ENCODE results near the gene SMARCD3. TPM values are rescaled to one million over a fixed set of nuclear protein-coding genes. Genes with fewer than 3 reads are reported as not detected.

Gene SMARCD3
- total RNA-seq, 4 donors from 2014 or later = 4.8 to 19.8 (median 13.5) TPM

DNA sequence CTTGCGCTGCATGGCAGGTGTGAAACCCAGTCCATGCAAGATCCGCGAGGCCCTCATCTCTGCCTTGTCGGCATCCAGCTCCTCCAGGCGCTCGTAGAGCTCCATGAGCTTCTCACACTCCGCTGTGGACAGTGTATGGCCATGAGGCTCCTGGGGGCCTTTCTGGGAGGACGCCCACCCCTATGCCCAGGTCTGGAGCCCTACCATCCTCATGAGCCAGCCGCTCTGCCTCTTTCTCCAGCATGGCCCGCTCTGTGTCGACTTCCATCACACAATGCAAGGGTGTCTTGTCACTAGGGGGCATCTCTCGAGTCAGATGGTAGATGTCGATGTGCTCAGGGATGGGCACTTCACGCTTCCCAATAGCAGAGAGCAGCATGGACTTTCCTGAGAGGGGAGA lies 24.8 kb downstream of the SMARCD3 start:
- DNase-seq (ENCODE audit: low spot score in 2 of 2) = no peak
- H3K4me3 ChIP-seq (ENCODE audit: low read depth, poor library complexity, severe bottlenecking) = no peak overlapping the region
- TF ChIP-seq, protein P1, sequence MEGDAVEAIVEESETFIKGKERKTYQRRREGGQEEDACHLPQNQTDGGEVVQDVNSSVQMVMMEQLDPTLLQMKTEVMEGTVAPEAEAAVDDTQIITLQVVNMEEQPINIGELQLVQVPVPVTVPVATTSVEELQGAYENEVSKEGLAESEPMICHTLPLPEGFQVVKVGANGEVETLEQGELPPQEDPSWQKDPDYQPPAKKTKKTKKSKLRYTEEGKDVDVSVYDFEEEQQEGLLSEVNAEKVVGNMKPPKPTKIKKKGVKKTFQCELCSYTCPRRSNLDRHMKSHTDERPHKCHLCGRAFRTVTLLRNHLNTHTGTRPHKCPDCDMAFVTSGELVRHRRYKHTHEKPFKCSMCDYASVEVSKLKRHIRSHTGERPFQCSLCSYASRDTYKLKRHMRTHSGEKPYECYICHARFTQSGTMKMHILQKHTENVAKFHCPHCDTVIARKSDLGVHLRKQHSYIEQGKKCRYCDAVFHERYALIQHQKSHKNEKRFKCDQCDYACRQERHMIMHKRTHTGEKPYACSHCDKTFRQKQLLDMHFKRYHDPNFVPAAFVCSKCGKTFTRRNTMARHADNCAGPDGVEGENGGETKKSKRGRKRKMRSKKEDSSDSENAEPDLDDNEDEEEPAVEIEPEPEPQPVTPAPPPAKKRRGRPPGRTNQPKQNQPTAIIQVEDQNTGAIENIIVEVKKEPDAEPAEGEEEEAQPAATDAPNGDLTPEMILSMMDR (IDR thresholded peaks at IDR 0.05) = no peak
- no peak for TF ChIP-seq POLR2A (IDR thresholded peaks at IDR 0.05)
- intact Hi-C loops (cut with DNase I; ENCODE audit: low total_unique reads) = no loop called here
- 92 to 94% methylated on average over 14 of the region's 14 CpGs for WGBS, 2 donors

DNA sequence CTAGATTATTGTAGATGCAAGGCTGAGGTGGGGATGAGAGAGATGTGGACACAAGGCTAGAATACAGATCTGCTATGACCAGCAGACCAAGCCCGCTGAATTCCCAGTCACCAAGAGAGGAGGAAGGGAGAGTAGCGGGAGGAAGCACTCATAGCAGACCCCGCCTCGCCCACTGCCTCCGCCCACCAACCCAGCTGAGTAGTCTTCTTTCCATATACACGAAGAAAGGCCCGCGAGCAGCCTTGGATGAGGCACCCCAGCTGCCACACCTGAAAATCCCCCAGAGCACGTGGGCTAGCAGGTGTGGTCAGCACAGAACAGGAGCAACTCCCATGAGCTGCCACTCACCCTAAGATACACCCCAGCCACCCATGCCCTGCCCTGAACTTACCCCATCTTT lies 30.3 kb downstream of the SMARCD3 start:
- DNase-seq (ENCODE audit: low spot score in 2 of 2) = no peak
- WGBS, 2 donors = 75 to 78% methylated on average over 9 of the region's 9 CpGs
- TF ChIP-seq, protein P1 (IDR thresholded peaks at IDR 0.05) = no peak
- TF ChIP-seq POLR2A (IDR thresholded peaks at IDR 0.05) = no peak
- intact Hi-C loops (cut with DNase I; ENCODE audit: low total_unique reads) = no loop called here
- no peak overlapping the region for H3K4me3 ChIP-seq (ENCODE audit: low read depth, poor library complexity, severe bottlenecking)

DNA sequence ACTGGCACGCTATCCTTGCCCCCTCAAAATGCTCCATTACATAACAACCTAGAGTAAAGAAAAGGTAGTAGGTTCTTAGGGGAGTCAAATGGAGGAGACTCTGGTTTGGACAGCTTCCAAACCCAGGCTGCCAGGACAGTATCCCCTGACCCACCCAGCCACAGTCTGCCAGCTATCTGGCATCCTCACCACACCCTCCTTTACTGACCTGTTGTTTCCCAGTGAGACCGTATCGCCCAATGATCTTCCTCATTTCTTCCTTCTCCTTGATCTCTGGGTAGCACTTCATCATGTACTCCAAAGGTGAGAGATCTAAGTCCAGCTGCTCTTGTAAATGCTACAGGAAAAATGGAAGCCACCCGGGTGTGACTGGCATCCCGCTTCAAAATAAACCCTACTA lies 33.1 kb downstream of the SMARCD3 start:
- 92 to 94% methylated on average over 5 of the region's 5 CpGs for WGBS, 2 donors
- no peak overlapping the region for H3K4me3 ChIP-seq (ENCODE audit: low read depth, poor library complexity, severe bottlenecking)
- intact Hi-C loops (cut with DNase I; ENCODE audit: low total_unique reads) = no loop called here
- DNase-seq (ENCODE audit: low spot score in 2 of 2) = no peak
- no peak for TF ChIP-seq POLR2A (IDR thresholded peaks at IDR 0.05)
- TF ChIP-seq, protein P1 (IDR thresholded peaks at IDR 0.05) = no peak

DNA sequence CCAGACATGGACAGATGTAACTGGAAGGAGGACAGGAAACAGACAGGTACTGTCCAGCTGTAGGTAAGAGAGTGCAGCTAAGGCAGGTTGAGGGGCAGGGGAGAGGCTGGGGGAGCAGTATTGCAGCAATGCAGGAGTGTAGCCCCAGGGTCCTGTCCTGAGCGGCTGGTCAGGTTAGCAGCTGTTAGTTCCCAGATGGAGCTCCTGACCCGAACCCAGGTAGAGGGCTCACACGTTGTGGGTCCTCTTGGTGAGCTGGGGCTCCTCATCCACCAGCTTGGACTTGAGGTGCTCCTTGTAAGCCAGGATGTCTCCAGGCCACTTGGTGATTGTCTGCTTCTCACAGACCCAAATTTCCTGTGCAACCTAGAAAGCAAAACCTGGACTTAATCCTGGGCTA lies 34.7 kb downstream of the SMARCD3 start:
- TF ChIP-seq POLR2A (IDR thresholded peaks at IDR 0.05) = no peak
- TF ChIP-seq, protein P1 (IDR thresholded peaks at IDR 0.05) = no peak
- WGBS, 2 donors = 74 to 77% methylated on average over 3 of the region's 3 CpGs
- intact Hi-C loops (cut with DNase I; ENCODE audit: low total_unique reads) = no loop called here
- no peak overlapping the region for H3K4me3 ChIP-seq (ENCODE audit: low read depth, poor library complexity, severe bottlenecking)
- no peak for DNase-seq (ENCODE audit: low spot score in 2 of 2)

DNA sequence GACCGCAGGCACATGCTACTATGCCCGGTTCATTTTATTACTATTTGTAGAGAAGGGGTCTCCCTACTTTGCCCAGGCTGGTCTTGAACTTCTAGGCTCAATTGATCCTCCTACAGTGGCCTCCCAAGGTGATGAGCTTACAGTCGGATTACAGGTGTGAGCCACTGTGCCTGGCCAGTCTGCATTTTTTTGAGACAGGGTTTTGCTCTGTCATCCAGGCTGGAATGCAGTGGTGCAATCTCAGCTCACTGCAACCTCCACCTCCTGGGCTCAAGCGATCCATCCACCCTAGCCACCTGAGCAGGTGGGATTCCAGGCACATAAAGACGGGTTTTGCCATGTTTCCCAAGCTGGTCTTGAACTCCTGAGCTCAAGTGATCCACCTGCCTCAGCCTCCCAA lies 35.9 kb downstream of the SMARCD3 start:
- TF ChIP-seq, protein P1 (IDR thresholded peaks at IDR 0.05) = no peak
- TF ChIP-seq POLR2A (IDR thresholded peaks at IDR 0.05) = no peak
- WGBS, 2 donors = 89 to 90% methylated on average over 5 of the region's 5 CpGs
- no peak overlapping the region for H3K4me3 ChIP-seq (ENCODE audit: low read depth, poor library complexity, severe bottlenecking)
- intact Hi-C loops (cut with DNase I; ENCODE audit: low total_unique reads) = no loop called here
- DNase-seq (ENCODE audit: low spot score in 2 of 2) = no peak

DNA sequence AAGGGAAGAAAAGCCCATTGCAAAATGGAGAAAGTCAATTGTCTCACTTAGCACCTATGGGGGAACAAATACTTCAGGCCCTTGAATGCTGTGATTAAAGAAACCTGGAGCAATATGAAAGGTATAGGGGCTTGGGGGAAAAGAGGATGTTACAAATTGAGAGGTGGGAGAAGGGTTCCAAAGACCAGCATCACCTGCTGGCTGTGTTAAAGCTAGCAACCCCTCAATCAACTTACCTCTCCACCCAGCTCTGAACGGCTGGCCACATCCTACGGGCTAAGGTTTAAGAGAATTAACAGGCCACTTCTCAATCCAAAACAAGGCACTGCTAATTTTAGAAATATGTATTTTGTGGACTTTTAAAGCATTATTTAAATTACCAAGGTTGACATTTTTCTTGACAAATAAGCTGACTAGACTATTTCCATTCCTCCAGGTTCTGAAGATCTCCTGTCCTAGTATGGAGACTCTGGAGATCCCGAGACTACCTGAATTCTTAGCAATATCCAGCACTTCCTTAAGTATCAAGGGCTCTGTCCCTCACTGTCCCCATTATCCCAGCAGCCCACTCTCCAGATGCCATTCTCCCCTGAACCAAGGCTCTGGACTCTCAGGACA lies 37.2 kb downstream of the SMARCD3 start:
- TF ChIP-seq, protein P1 (IDR thresholded peaks at IDR 0.05) = no peak
- no peak for TF ChIP-seq POLR2A (IDR thresholded peaks at IDR 0.05)
- intact Hi-C loops (cut with DNase I; ENCODE audit: low total_unique reads) = no loop called here
- no peak for DNase-seq (ENCODE audit: low spot score in 2 of 2)
- WGBS, 2 donors = 85 to 87% methylated on average over 3 of the region's 3 CpGs
- H3K4me3 ChIP-seq (ENCODE audit: low read depth, poor library complexity, severe bottlenecking) = no peak overlapping the region

Measured in lower leg skin (tissue), 4 donors.